Kidney epithelial cell (primary cell): ENCODE results near the gene MC1R. TPM values are rescaled to one million over a fixed set of nuclear protein-coding genes. Genes with fewer than 3 reads are reported as not detected.
A peak's percentile ranks its signal among the peaks of the same experiment; 100 is the strongest.

ENCODE experiments used
- DNase-seq: peaks from one replicate; pipeline ENCODE4 v3.0.0-alpha.2; 2010; ENCODE audit warnings: low read depth
- H3K27me3 ChIP-seq: 2 replicates; pipeline ENCODE4 v1.6.0; 2011; ENCODE audit warnings: low read length; ENCODE audit not compliant: control insufficient read depth, insufficient read depth
- H3K36me3 ChIP-seq: 2 replicates; pipeline ENCODE4 v1.5.1; 2011; ENCODE audit warnings: low read length; ENCODE audit not compliant: control insufficient read depth, insufficient read depth
- H3K4me3 ChIP-seq: 2 replicates; pipeline ENCODE4 v1.5.1; 2011; ENCODE audit warnings: low read depth, mild to moderate bottlenecking, control low read depth, low read length
- total RNA-seq: library from RNA; depleted of rRNA; stranded (reverse); fragments of >200 nt; gene quantifications from 2 replicates; pipeline ENCODE4 v1.2.3, GENCODE V29; 2015
- TF ChIP-seq, protein P1 (sequence below): IDR thresholded peaks from 2 replicates; pipeline ENCODE4 v1.5.1; 2011; ENCODE audit warnings: mild to moderate bottlenecking, moderate library complexity, low read length, control low read depth, inconsistent platforms; ENCODE audit not compliant: insufficient read depth, poor library complexity, severe bottlenecking

The MC1R gene
- 1.5 and 3.0 TPM in 2 replicates for total RNA-seq

DNA sequence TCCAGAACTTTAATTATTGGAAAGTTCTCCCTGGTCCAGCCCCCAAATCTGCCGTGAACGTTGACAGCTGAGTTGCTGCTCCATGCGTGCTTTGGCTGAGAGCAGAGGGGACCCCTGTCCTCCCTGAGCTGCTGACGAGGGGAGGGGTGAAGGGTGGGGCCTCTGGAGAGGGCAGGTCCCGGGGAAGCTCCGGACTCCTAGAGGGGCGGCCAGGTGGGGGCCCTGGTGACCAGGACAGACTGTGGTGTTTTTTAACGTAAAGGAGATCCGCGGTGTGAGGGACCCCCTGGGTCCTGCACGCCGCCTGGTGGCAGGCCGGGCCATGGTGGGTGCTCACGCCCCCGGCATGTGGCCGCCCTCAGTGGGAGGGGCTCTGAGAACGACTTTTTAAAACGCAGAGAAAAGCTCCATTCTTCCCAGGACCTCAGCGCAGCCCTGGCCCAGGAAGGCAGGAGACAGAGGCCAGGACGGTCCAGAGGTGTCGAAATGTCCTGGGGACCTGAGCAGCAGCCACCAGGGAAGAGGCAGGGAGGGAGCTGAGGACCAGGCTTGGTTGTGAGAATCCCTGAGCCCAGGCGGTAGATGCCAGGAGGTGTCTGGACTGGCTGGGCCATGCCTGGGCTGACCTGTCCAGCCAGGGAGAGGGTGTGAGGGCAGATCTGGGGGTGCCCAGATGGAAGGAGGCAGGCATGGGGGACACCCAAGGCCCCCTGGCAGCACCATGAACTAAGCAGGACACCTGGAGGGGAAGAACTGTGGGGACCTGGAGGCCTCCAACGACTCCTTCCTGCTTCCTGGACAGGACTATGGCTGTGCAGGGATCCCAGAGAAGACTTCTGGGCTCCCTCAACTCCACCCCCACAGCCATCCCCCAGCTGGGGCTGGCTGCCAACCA, at the start of gene MC1R:
TSS of gene MC1R (plus strand) at position 410 of the 895 bp plus-strand sequence. CDS start at position 807, 397 bp downstream.
- no peak for DNase-seq
- Histone ChIP-seq H3K36me3 (no peaks in the 10 kb centered on the region), H3K27me3 (no peaks in the 10 kb centered on the region), H3K4me3 (peak within 1 kb of the TSS; percentile 26)
- TF ChIP-seq, protein P1, sequence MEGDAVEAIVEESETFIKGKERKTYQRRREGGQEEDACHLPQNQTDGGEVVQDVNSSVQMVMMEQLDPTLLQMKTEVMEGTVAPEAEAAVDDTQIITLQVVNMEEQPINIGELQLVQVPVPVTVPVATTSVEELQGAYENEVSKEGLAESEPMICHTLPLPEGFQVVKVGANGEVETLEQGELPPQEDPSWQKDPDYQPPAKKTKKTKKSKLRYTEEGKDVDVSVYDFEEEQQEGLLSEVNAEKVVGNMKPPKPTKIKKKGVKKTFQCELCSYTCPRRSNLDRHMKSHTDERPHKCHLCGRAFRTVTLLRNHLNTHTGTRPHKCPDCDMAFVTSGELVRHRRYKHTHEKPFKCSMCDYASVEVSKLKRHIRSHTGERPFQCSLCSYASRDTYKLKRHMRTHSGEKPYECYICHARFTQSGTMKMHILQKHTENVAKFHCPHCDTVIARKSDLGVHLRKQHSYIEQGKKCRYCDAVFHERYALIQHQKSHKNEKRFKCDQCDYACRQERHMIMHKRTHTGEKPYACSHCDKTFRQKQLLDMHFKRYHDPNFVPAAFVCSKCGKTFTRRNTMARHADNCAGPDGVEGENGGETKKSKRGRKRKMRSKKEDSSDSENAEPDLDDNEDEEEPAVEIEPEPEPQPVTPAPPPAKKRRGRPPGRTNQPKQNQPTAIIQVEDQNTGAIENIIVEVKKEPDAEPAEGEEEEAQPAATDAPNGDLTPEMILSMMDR, result peak; percentile 71

DNA sequence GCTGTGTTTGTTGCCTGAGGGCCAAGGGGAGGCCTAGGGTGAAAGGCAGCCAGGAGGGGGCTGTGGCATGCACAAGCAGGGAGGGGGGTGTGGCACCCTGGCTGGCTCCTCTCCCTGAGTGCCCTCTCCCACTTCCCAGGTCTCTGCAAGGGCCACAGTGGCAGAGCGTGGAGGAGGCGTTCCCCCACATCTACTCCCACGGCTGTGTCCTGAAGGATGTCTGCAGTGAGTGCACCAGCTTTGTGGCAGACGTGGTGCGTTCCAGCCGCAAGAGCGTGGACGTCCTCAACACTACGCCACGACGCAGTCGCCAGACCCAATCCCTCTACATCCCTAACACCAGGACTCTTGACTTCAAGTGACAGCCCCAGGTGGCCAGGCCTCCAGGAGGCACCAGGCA, 48.8 kb upstream of the MC1R start:
- Histone ChIP-seq H3K36me3 (no peaks in the 10 kb centered on the region), H3K4me3 (no peak overlapping the region), H3K27me3 (no peaks in the 10 kb centered on the region)
- TF ChIP-seq, protein P1, result no peak
- DNase-seq, result no peak

DNA sequence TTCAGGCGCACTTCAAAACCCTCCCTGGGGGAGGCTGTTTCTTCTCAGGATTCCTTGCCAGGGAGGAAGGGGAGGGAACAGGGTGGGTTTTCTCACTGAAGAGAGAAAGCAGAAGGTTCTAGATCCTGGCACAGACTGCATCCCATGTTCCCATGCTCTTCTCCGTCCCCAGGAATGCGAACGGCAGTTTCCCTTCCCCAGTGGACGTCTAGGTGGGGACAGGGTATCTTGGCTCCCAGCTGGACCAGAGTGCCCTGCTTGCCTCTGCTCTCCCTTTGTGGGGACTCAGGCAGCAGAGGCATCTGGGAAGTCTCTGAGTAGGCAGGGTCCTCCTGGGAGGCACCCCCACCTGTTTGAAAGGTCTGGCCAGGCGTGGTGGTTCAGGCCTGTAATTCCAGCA, 48.2 kb upstream of the MC1R start:
- Histone ChIP-seq H3K4me3 (no peak overlapping the region), H3K36me3 (no peaks in the 10 kb centered on the region), H3K27me3 (no peaks in the 10 kb centered on the region)
- TF ChIP-seq, protein P1, result no peak
- DNase-seq, result no peak

DNA sequence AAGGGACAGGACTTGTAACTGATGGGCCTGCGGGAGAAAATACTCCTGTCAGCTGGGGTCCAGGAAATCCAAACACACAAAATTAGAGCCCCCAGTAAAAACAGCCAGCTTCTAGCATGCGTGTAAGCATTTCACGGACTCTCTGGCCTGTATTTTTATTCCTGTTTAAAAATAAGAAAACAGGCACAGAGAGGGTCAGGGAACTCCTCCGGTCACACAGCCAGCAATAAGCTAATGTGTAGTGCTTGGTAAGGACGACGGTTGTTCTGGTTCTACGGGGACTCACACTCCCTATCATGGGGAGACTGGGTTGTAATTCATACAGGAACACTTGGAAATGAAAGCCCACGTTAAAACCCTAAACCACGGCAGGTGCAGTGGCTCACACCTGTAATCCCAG, 46.8 kb upstream of the MC1R start:
- DNase-seq, result no peak
- H3K4me3 ChIP-seq, result no peak overlapping the region
- H3K27me3 ChIP-seq, result no peaks in the 10 kb centered on the region
- no peaks in the 10 kb centered on the region for H3K36me3 ChIP-seq
- TF ChIP-seq, protein P1, result no peak

DNA sequence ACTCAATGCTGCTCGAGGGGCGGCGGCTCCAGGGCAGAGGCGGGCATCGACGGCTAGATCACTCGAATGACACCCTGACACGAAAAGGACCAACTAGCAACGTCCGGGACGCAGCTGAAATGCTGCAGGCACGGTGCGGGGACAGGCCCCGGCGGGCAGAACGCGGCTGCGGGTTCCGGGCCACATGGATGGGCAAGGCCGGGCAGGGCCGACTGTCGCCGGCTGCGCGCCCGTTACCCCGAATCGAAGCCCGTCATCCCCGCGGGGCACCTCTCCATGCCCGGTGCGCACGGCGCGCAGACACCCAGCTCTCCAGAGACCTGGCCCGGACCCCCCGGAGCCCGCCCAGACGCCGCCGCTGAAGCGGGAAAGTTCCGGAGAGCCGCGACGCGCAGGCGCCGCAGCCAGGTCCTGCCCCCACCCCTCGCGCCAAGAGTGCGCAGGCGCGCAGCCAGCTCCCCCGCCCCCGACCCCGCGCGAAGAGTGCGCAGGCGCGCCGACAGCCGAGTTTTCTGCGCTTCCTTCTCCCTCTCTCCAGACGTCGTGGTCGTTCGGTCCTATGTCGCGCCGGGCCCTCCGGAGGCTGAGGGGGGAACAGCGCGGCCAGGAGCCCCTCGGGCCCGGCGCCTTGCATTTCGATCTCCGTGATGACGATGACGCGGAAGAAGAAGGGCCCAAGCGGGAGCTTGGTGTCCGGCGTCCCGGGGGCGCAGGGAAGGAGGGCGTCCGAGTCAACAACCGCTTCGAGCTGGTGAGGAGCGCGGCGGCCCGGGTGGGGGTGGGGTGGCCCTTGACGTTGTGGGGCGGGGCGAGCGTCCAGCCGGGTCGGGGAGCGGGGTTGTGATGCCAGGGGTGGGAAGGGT, 45.3 kb upstream of the MC1R start, which contains the start of gene TCF25:
TSS of gene TCF25 (plus strand) at position 484 of the 863 bp plus-strand sequence. CDS start at position 560, 76 bp downstream.
- DNase-seq, result no peak
- H3K4me3 ChIP-seq, result peak within 1 kb of the TSS; percentile 70
- TF ChIP-seq, protein P1, result no peak
- no peaks in the 10 kb centered on the region for H3K36me3 ChIP-seq
- H3K27me3 ChIP-seq, result no peaks in the 10 kb centered on the region
